Heart left ventricle (tissue), 13 donors: Measurements from ENCODE around the gene PRR5L.

ENCODE experiments used
- CTCF ChIP-seq, 12 donors: fragments of 200-600 bp; sonication (generic) in 4 of 12; IDR thresholded peaks; one replicate each; pipeline versions ENCODE4 v1.5.0 to v1.8.0; 2018 to 2022; ENCODE audit warnings: antibody characterized with exemption in 12 of 12, mild to moderate bottlenecking in 5 of 12
- POLR2A ChIP-seq, 2 donors: fragments of 450-650 bp; IDR thresholded peaks; one replicate each; pipeline ENCODE4 v1.6.1; 2017; ENCODE audit warnings: antibody characterized with exemption in 2 of 2, mild to moderate bottlenecking in 2 of 2, moderate library complexity in 2 of 2
- donor health status: ischemic (EF 13 %, LVEDD 7.1; RV severe dilation, severe dysfunction).
- donor health status: DM: no; HTN: yes; CAD: no.
- donor health status: DM: no; HTN: no; CAD: no.
- donor health status: ischemic (EF 25% LVEDD 6.9; RV normal size, moderate dysfunction).
- donor health status: ischemic (EF 25% LVEDD 5.7; RV mildly dilated, moderate dysfunction).
- donor health status: ischemic (EF 35%, LVEDD 5.7; RV mildly dilated, moderate dysfunction).
- donor health status: nonischemic (EF 11% LVEDD 7.7; RV severe dilation, severe dysfunction).
- donor health status: DM: yes; HTN: yes; CAD: no.
- donor health status: PGD.
- donor health status: ischemic (EF 29% LVEDD 5.4; RV normal size, mild dysfunction).
- donor health status: nonischemic (EF 23%, LVEDD 6.1; RV moderate dilation, normal function).

- no peak for TF ChIP-seq POLR2A (IDR thresholded peaks at IDR 0.05)
- no peak for TF ChIP-seq CTCF (IDR thresholded peaks at IDR 0.05)
These were observed 202.6 kb downstream of the PRR5L start for GRCh38 chr11:36498721-36499120.
